Femur (tissue), 1 donor: ENCODE results near the gene FRMD4A.

Experiments
- DNase-seq: peaks from one replicate; pipeline ENCODE4 v3.0.0-alpha.2; 2017

The FRMD4A gene

GRCh38 chr10:13711291-13711690 is 619.4 kb downstream of the FRMD4A start:
- no peak for DNase-seq

GRCh38 chr10:13709931-13710650 is 620.6 kb downstream of the FRMD4A start:
- peak; percentile 55 for DNase-seq

- DNase-seq = no peak
Observed at GRCh38 chr10:13708256-13708990, 622.3 kb downstream of the FRMD4A start.

- peak; percentile 94 for DNase-seq
Observed at GRCh38 chr10:13707156-13707881, 623.4 kb downstream of the FRMD4A start.

GRCh38 chr10:13706604-13707003 is 624.1 kb downstream of the FRMD4A start:
- DNase-seq = no peak

- no peak for DNase-seq
Observed at GRCh38 chr10:13706175-13706574, 624.5 kb downstream of the FRMD4A start.

GRCh38 chr10:13705526-13706174 is 625.1 kb downstream of the FRMD4A start:
- DNase-seq = peak; percentile 60

GRCh38 chr10:13704964-13705363 is 625.8 kb downstream of the FRMD4A start:
- DNase-seq = no peak

- no peak for DNase-seq
Observed at GRCh38 chr10:13703997-13704536, 626.7 kb downstream of the FRMD4A start.

- DNase-seq = no peak
Observed at GRCh38 chr10:13703101-13703818, 627.5 kb downstream of the FRMD4A start.

- no peak for DNase-seq
Observed at GRCh38 chr10:13701157-13701919, 629.4 kb downstream of the FRMD4A start.

- DNase-seq = no peak
Observed at GRCh38 chr10:13700473-13701144, 630.1 kb downstream of the FRMD4A start.

GRCh38 chr10:13699216-13699615 is 631.5 kb downstream of the FRMD4A start:
- no peak for DNase-seq

- no peak for DNase-seq
Observed at GRCh38 chr10:13698217-13698616, 632.5 kb downstream of the FRMD4A start.

GRCh38 chr10:13696071-13696470 is 634.7 kb downstream of the FRMD4A start:
- DNase-seq = no peak

GRCh38 chr10:13695588-13695987 is 635.1 kb downstream of the FRMD4A start:
- no peak for DNase-seq

GRCh38 chr10:13693783-13694700 is 636.7 kb downstream of the FRMD4A start:
- no peak for DNase-seq

- DNase-seq = no peak
Observed at GRCh38 chr10:13690281-13690825, 640.4 kb downstream of the FRMD4A start.

- no peak for DNase-seq
Observed at GRCh38 chr10:13686331-13686752, 644.4 kb downstream of the FRMD4A start.
